Measurements from ENCODE around the gene PRDM16. TPM values are rescaled to one million over a fixed set of nuclear protein-coding genes. Genes with fewer than 3 reads are reported as not detected.

The PRDM16 gene
- total and polyA plus RNA-seq, 2 of the 13 experiments (the other 11 are each of a cell fraction or from before 2014, with no cell fraction given), result 0.15 to 0.81 TPM

DNA sequence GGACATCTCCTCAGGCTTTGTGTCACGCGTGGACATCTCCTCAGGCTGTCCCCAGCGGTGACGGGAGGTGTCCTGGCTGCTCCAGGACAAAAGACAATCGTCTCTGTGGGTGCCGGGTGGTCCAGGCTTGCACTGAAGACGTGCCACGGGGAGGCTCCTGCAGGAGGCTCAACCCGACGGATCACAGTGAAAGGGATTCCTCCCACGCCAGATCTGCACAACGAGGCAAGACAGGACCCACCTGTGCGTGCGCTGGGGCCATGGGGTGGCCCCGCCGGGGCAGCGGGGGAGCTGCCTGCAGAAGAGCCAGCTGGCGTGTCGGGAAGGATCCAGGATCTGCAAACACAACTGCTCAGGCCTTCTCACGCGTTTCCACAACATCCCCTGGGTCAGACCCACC, 366.7 kb downstream of the PRDM16 start:
- 51% methylated on average over 6 of the region's 21 CpGs for WGBS (ENCODE audit: low lambda C conversion rate)
- ChIA-PET CTCF (ENCODE audit: low intra/inter-chr PET ratio, low total read pairs) (no interaction called here), POLR2A (no interaction called here)
- Histone ChIP-seq H2AFZ (ENCODE audit: low read length) (no peak overlapping the region), H3K4me3 (replicated peaks in 1 of 3; ENCODE audit: insufficient read depth in 1 of 3, low read depth in 2 of 3, low read length in 3 of 3) (no peak overlapping the region), H3K79me2 (ENCODE audit: insufficient read depth, low read length) (no peaks in the 10 kb centered on the region), H3K4me2 (ENCODE audit: low read depth, low read length) (no peak overlapping the region), H3K9ac (ENCODE audit: insufficient read depth, low read depth, low read length) (no peak overlapping the region), H3K27ac (ENCODE audit: extremely low read length, insufficient read depth, low read length) (no peak overlapping the region), H3K9me3 (ENCODE audit: low read length) (no peaks in the 10 kb centered on the region), H3K4me1 (ENCODE audit: insufficient read depth, low read length) (peaks cover 16% of the 10 kb centered on the region), H4K20me1 (ENCODE audit: insufficient read depth, low read length) (no peaks in the 10 kb centered on the region), H3K36me3 (replicated peaks in 1 of 2; ENCODE audit: control insufficient read depth in 1 of 2, insufficient read depth in 2 of 2, low read length in 2 of 2) (no peaks in the 10 kb centered on the region), H3K27me3 (ENCODE audit: control insufficient read depth in 1 of 2, insufficient read depth in 2 of 2, low read length in 2 of 2) (peaks cover 8 to 38% of the 10 kb centered on the region in 2 experiments; a peak in 4 of 5 replicates)
- no peak for ATAC-seq
- DNase-seq (ENCODE audit: low spot score), result no peak
- in situ Hi-C loops (cut with HindIII; ENCODE audit: extremely low pct_ligation_motif_present, low pct_unique_long_range_greater_than_20kb) (no loop called here), intact Hi-C loops (cut with micrococcal nuclease; ENCODE audit: unreplicated experiment) (no loop called here)
- BruUV-seq (replicated peaks), result no TSS peak
- FAIRE-seq, result no peak
- TF ChIP-seq, protein P1, sequence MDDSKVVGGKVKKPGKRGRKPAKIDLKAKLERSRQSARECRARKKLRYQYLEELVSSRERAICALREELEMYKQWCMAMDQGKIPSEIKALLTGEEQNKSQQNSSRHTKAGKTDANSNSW (CRISPR knock-in tag; IDR thresholded peaks at IDR 0.05; ENCODE audit: borderline replicate concordance), result no peak
- TF ChIP-seq, protein P2, sequence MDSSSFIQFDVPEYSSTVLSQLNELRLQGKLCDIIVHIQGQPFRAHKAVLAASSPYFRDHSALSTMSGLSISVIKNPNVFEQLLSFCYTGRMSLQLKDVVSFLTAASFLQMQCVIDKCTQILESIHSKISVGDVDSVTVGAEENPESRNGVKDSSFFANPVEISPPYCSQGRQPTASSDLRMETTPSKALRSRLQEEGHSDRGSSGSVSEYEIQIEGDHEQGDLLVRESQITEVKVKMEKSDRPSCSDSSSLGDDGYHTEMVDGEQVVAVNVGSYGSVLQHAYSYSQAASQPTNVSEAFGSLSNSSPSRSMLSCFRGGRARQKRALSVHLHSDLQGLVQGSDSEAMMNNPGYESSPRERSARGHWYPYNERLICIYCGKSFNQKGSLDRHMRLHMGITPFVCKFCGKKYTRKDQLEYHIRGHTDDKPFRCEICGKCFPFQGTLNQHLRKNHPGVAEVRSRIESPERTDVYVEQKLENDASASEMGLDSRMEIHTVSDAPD (CRISPR knock-in tag; IDR thresholded peaks at IDR 0.05), result no peak
- TF ChIP-seq ZBTB8A (CRISPR knock-in tag; IDR thresholded peaks at IDR 0.05; ENCODE audit: borderline replicate concordance, low read depth), result no peak
- TF ChIP-seq CHD2 (IDR thresholded peaks at IDR 0.05; ENCODE audit: low read depth, low read length), result no peak
- TF ChIP-seq, protein P3, sequence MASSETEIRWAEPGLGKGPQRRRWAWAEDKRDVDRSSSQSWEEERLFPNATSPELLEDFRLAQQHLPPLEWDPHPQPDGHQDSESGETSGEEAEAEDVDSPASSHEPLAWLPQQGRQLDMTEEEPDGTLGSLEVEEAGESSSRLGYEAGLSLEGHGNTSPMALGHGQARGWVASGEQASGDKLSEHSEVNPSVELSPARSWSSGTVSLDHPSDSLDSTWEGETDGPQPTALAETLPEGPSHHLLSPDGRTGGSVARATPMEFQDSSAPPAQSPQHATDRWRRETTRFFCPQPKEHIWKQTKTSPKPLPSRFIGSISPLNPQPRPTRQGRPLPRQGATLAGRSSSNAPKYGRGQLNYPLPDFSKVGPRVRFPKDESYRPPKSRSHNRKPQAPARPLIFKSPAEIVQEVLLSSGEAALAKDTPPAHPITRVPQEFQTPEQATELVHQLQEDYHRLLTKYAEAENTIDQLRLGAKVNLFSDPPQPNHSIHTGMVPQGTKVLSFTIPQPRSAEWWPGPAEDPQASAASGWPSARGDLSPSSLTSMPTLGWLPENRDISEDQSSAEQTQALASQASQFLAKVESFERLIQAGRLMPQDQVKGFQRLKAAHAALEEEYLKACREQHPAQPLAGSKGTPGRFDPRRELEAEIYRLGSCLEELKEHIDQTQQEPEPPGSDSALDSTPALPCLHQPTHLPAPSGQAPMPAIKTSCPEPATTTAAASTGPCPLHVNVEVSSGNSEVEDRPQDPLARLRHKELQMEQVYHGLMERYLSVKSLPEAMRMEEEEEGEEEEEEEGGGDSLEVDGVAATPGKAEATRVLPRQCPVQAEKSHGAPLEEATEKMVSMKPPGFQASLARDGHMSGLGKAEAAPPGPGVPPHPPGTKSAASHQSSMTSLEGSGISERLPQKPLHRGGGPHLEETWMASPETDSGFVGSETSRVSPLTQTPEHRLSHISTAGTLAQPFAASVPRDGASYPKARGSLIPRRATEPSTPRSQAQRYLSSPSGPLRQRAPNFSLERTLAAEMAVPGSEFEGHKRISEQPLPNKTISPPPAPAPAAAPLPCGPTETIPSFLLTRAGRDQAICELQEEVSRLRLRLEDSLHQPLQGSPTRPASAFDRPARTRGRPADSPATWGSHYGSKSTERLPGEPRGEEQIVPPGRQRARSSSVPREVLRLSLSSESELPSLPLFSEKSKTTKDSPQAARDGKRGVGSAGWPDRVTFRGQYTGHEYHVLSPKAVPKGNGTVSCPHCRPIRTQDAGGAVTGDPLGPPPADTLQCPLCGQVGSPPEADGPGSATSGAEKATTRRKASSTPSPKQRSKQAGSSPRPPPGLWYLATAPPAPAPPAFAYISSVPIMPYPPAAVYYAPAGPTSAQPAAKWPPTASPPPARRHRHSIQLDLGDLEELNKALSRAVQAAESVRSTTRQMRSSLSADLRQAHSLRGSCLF (CRISPR knock-in tag; IDR thresholded peaks at IDR 0.05; ENCODE audit: borderline replicate concordance), result no peak
- TF ChIP-seq HMG20B (CRISPR knock-in tag; conservative IDR thresholded peaks at IDR 0.05), result no peak
- TF ChIP-seq HNF4A (CRISPR knock-in tag; IDR thresholded peaks at IDR 0.05), result no peak
- TF ChIP-seq ZMYM2 (CRISPR knock-in tag; IDR thresholded peaks at IDR 0.05), result no peak
- no peak for TF ChIP-seq GLMP (CRISPR knock-in tag; IDR thresholded peaks at IDR 0.05; ENCODE audit: borderline replicate concordance)
- TF ChIP-seq ZBTB42 (CRISPR knock-in tag; IDR thresholded peaks at IDR 0.05), result no peak
- TF ChIP-seq NR1H2 (CRISPR knock-in tag; IDR thresholded peaks at IDR 0.05; ENCODE audit: borderline replicate concordance, low read depth), result no peak
- no peak for TF ChIP-seq ZNF451 (CRISPR knock-in tag; IDR thresholded peaks at IDR 0.05)
- TF ChIP-seq ZNF10 (CRISPR knock-in tag; IDR thresholded peaks at IDR 0.05; ENCODE audit: borderline replicate concordance, low read depth), result no peak
- no peak for TF ChIP-seq REL (CRISPR knock-in tag; conservative IDR thresholded peaks at IDR 0.05)
- TF ChIP-seq BHLHE40 (IDR thresholded peaks at IDR 0.05; ENCODE audit: low read length), result no peak
- no peak for TF ChIP-seq RNF2 (conservative IDR thresholded peaks at IDR 0.05; ENCODE audit: low read depth)
